ENCODE results near the gene ACOXL.

Gene ACOXL

GRCh38 chr2:110990440-110990839, 258.1 kb downstream of the ACOXL start:
- Histone ChIP-seq H3K9ac (ENCODE audit: low read length) (no peak overlapping the region), H3K9me3 (ENCODE audit: control insufficient read depth, low read length) (no peaks in the 10 kb centered on the region), H3K36me3 (ENCODE audit: control insufficient read depth, insufficient read depth, low read length) (no peaks in the 10 kb centered on the region), H3K4me3 (ENCODE audit: low read length) (no peak overlapping the region), H3K4me1 (ENCODE audit: control insufficient read depth, insufficient read depth, low read length) (peaks cover 6% of the 10 kb centered on the region), H3K27me3 (ENCODE audit: control insufficient read depth, insufficient read depth, low read length) (no peaks in the 10 kb centered on the region)

- H3K27me3 ChIP-seq (ENCODE audit: control insufficient read depth, insufficient read depth, low read length), result no peaks in the 10 kb centered on the region
- no peak overlapping the region for H3K9ac ChIP-seq (ENCODE audit: low read length)
- H3K4me1 ChIP-seq (ENCODE audit: control insufficient read depth, insufficient read depth, low read length), result peaks cover 6% of the 10 kb centered on the region
- no peaks in the 10 kb centered on the region for H3K9me3 ChIP-seq (ENCODE audit: control insufficient read depth, low read length)
- no peaks in the 10 kb centered on the region for H3K36me3 ChIP-seq (ENCODE audit: control insufficient read depth, insufficient read depth, low read length)
- H3K4me3 ChIP-seq (ENCODE audit: low read length), result no peak overlapping the region
Observed at GRCh38 chr2:110991911-110992310, 259.5 kb downstream of the ACOXL start.

DNA sequence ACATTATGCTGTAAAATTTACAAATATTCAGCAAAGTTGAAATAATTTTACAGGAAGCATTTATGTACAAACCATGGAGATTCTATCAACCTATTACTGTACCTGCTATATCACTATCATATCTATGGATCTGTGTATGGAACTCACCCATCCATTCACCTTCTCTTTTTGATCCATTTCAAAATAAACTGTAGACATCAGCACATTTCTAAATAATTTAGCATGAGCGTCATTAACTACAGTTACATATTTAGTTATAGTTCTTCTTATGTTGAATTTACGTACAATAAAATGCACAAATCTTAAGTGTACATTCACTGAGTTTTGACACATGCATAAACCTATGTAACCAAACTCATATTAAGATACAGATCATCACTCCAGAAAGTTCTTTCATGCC, 260.5 kb downstream of the ACOXL start:
- Histone ChIP-seq H3K4me1 (ENCODE audit: control insufficient read depth, insufficient read depth, low read length) (peaks cover 6% of the 10 kb centered on the region), H3K36me3 (ENCODE audit: control insufficient read depth, insufficient read depth, low read length) (no peaks in the 10 kb centered on the region), H3K9ac (ENCODE audit: low read length) (no peak overlapping the region), H3K9me3 (ENCODE audit: control insufficient read depth, low read length) (no peaks in the 10 kb centered on the region), H3K27me3 (ENCODE audit: control insufficient read depth, insufficient read depth, low read length) (no peaks in the 10 kb centered on the region), H3K4me3 (ENCODE audit: low read length) (no peak overlapping the region)

DNA sequence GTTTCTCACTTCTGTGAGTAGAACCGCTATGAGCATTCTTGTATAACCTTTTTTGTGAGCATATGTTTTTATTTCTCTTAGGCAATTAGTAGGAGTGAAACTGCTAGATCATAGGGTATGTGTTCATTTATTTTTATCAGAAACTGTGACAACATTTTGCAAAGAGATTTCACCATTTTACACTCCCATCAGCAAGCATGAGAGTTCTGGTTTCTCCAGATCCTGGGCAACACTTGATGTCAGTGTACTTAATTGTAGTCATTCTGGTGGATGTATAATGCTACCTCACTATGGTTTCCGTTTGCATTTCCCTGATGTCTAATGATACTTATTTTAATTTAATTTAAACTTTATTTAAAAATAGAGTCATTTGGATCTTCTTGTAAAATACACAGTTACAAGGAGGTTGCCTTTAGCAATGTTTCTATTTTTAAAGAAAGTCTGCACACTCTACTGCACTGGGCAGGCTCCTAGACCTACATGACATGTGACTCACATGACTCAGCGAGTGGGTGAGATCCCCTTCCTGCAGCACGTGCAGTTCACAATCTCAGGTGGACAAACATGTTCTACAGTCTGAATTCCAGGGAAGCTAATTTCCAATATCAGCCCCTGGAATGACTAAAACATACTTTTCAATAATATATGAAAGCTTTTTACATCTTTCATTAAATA, 261.3 kb downstream of the ACOXL start:
- no peaks in the 10 kb centered on the region for H3K9me3 ChIP-seq (ENCODE audit: control insufficient read depth, low read length)
- H3K36me3 ChIP-seq (ENCODE audit: control insufficient read depth, insufficient read depth, low read length), result no peaks in the 10 kb centered on the region
- H3K4me3 ChIP-seq (ENCODE audit: low read length), result no peak overlapping the region
- H3K27me3 ChIP-seq (ENCODE audit: control insufficient read depth, insufficient read depth, low read length), result no peaks in the 10 kb centered on the region
- peaks cover 6% of the 10 kb centered on the region for H3K4me1 ChIP-seq (ENCODE audit: control insufficient read depth, insufficient read depth, low read length)
- no peak overlapping the region for H3K9ac ChIP-seq (ENCODE audit: low read length)

DNA sequence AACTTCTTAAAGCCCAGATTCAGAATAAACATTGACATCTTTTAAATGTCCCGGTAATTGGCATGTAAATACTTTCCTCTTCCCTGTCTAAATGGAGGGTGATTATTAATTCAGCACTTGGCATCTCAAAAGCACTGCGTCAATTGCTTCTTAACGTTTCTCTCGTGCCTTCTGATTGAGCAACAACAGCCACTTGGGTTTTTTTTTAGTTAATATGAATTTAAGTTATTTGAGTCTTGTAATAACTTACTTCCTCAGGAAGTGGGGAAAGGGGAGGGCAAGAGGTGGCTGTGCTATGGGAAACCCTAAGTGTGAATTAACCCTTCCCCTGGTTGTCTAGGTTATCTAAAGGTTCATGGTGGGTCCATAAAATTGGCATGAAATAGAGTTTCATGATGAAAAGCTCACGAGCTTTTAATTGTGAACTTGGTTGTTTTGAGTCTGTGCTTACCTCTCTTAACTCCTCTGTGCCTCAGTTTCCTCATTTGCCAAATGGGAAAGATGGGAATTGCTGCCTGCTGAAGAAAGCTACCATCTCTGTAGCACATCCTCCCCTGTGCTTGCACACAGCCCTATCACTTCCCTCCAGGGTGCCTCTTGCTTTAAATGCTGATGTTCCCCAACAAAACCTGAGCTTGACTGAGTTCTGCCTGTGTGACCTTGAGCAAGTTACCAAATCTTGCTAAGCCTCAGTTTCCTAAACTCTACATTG, 262.0 kb downstream of the ACOXL start:
- Histone ChIP-seq H3K9me3 (ENCODE audit: control insufficient read depth, low read length) (no peaks in the 10 kb centered on the region), H3K27me3 (ENCODE audit: control insufficient read depth, insufficient read depth, low read length) (no peaks in the 10 kb centered on the region), H3K4me1 (ENCODE audit: control insufficient read depth, insufficient read depth, low read length) (peaks cover 6% of the 10 kb centered on the region), H3K9ac (ENCODE audit: low read length) (no peak overlapping the region), H3K4me3 (ENCODE audit: low read length) (no peak overlapping the region), H3K36me3 (ENCODE audit: control insufficient read depth, insufficient read depth, low read length) (no peaks in the 10 kb centered on the region)

GRCh38 chr2:110995911-110996310, 263.5 kb downstream of the ACOXL start:
- no peak overlapping the region for H3K9ac ChIP-seq (ENCODE audit: low read length)
- no peaks in the 10 kb centered on the region for H3K36me3 ChIP-seq (ENCODE audit: control insufficient read depth, insufficient read depth, low read length)
- peaks cover 6% of the 10 kb centered on the region for H3K4me1 ChIP-seq (ENCODE audit: control insufficient read depth, insufficient read depth, low read length)
- H3K4me3 ChIP-seq (ENCODE audit: low read length), result no peak overlapping the region
- no peaks in the 10 kb centered on the region for H3K27me3 ChIP-seq (ENCODE audit: control insufficient read depth, insufficient read depth, low read length)
- no peaks in the 10 kb centered on the region for H3K9me3 ChIP-seq (ENCODE audit: control insufficient read depth, low read length)

- Histone ChIP-seq H3K36me3 (ENCODE audit: control insufficient read depth, insufficient read depth, low read length) (no peaks in the 10 kb centered on the region), H3K9ac (ENCODE audit: low read length) (no peak overlapping the region), H3K27me3 (ENCODE audit: control insufficient read depth, insufficient read depth, low read length) (no peaks in the 10 kb centered on the region), H3K9me3 (ENCODE audit: control insufficient read depth, low read length) (no peaks in the 10 kb centered on the region), H3K4me1 (ENCODE audit: control insufficient read depth, insufficient read depth, low read length) (peaks cover 6% of the 10 kb centered on the region), H3K4me3 (ENCODE audit: low read length) (no peak overlapping the region)
Observed at GRCh38 chr2:110997331-110998045, 265.1 kb downstream of the ACOXL start.

- Histone ChIP-seq H3K4me3 (ENCODE audit: low read length) (no peak overlapping the region), H3K4me1 (ENCODE audit: control insufficient read depth, insufficient read depth, low read length) (peaks cover 6% of the 10 kb centered on the region), H3K9me3 (ENCODE audit: control insufficient read depth, low read length) (no peaks in the 10 kb centered on the region), H3K9ac (ENCODE audit: low read length) (no peak overlapping the region), H3K36me3 (ENCODE audit: control insufficient read depth, insufficient read depth, low read length) (no peaks in the 10 kb centered on the region), H3K27me3 (ENCODE audit: control insufficient read depth, insufficient read depth, low read length) (no peaks in the 10 kb centered on the region)
Observed at GRCh38 chr2:110998311-110998710, 265.9 kb downstream of the ACOXL start.

GRCh38 chr2:110999626-111000025, 267.3 kb downstream of the ACOXL start:
- Histone ChIP-seq H3K9me3 (ENCODE audit: control insufficient read depth, low read length) (no peaks in the 10 kb centered on the region), H3K9ac (ENCODE audit: low read length) (no peak overlapping the region), H3K27me3 (ENCODE audit: control insufficient read depth, insufficient read depth, low read length) (no peaks in the 10 kb centered on the region), H3K4me1 (ENCODE audit: control insufficient read depth, insufficient read depth, low read length) (peaks cover under 1% of the 10 kb centered on the region), H3K4me3 (ENCODE audit: low read length) (no peak overlapping the region), H3K36me3 (ENCODE audit: control insufficient read depth, insufficient read depth, low read length) (no peaks in the 10 kb centered on the region)

GRCh38 chr2:111005307-111005706, 272.9 kb downstream of the ACOXL start:
- no peak overlapping the region for H3K9ac ChIP-seq (ENCODE audit: low read length)
- no peaks in the 10 kb centered on the region for H3K27me3 ChIP-seq (ENCODE audit: control insufficient read depth, insufficient read depth, low read length)
- H3K4me3 ChIP-seq (ENCODE audit: low read length), result no peak overlapping the region
- no peaks in the 10 kb centered on the region for H3K36me3 ChIP-seq (ENCODE audit: control insufficient read depth, insufficient read depth, low read length)
- no peaks in the 10 kb centered on the region for H3K4me1 ChIP-seq (ENCODE audit: control insufficient read depth, insufficient read depth, low read length)
- no peaks in the 10 kb centered on the region for H3K9me3 ChIP-seq (ENCODE audit: control insufficient read depth, low read length)

GRCh38 chr2:111005821-111006220, 273.4 kb downstream of the ACOXL start:
- H3K4me3 ChIP-seq (ENCODE audit: low read length), result no peak overlapping the region
- H3K36me3 ChIP-seq (ENCODE audit: control insufficient read depth, insufficient read depth, low read length), result no peaks in the 10 kb centered on the region
- H3K27me3 ChIP-seq (ENCODE audit: control insufficient read depth, insufficient read depth, low read length), result no peaks in the 10 kb centered on the region
- no peak overlapping the region for H3K9ac ChIP-seq (ENCODE audit: low read length)
- no peaks in the 10 kb centered on the region for H3K9me3 ChIP-seq (ENCODE audit: control insufficient read depth, low read length)
- no peaks in the 10 kb centered on the region for H3K4me1 ChIP-seq (ENCODE audit: control insufficient read depth, insufficient read depth, low read length)
